HUES6 (cell line): ENCODE data around the gene SDHA.
"Not testable (repeated sequence)": the region's sequence is repeated elsewhere in the genome, so short reads cannot be mapped to it uniquely, and the experiment has no call there.

Source experiments
- H3K27ac ChIP-seq: 2 replicates; pipeline ENCODE4 v1.7.0; 2013; ENCODE audit warnings: low read depth, mild to moderate bottlenecking, low read length, inconsistent platforms
- H3K27me3 ChIP-seq: 2 replicates; pipeline ENCODE4 v1.6.1; 2013; ENCODE audit warnings: low read length; ENCODE audit not compliant: control insufficient read depth, insufficient read depth
- H3K36me3 ChIP-seq: 2 replicates; pipeline ENCODE4 v1.6.1; 2013; ENCODE audit warnings: low read length; ENCODE audit not compliant: control insufficient read depth, insufficient read depth
- H3K4me1 ChIP-seq: 2 replicates; pipeline ENCODE4 v1.6.1; 2013; ENCODE audit warnings: low read length; ENCODE audit not compliant: control insufficient read depth, insufficient read depth
- H3K4me3 ChIP-seq: 2 replicates; pipeline ENCODE4 v1.5.1; 2013; ENCODE audit warnings: low read depth, low read length
- H3K9ac ChIP-seq: one replicate; pipeline ENCODE4 v1.6.1; 2013; ENCODE audit warnings: mild to moderate bottlenecking, low read length
- H3K9me3 ChIP-seq: 2 replicates; pipeline ENCODE4 v1.6.1; 2013; ENCODE audit warnings: low read depth, low read length; ENCODE audit not compliant: control insufficient read depth, insufficient read depth

Gene SDHA

GRCh38 chr5:302966-303365 lies 84.8 kb downstream of the SDHA start:
- Histone ChIP-seq H3K27ac (no peak overlapping the region), H3K36me3 (peaks cover 20% of the 10 kb centered on the region), H3K4me3 (no peak overlapping the region), H3K9me3 (no peaks in the 10 kb centered on the region), H3K4me1 (peaks cover 16% of the 10 kb centered on the region), H3K9ac (no peak overlapping the region), H3K27me3 (no peaks in the 10 kb centered on the region)

GRCh38 chr5:303741-304140 lies 85.6 kb downstream of the SDHA start:
- Histone ChIP-seq H3K4me1 (peaks cover 12% of the 10 kb centered on the region), H3K36me3 (peaks cover 20% of the 10 kb centered on the region)
- not testable (repeated sequence) for H3K9me3 ChIP-seq, H3K4me3 ChIP-seq, H3K27ac ChIP-seq, H3K9ac ChIP-seq, H3K27me3 ChIP-seq

- Histone ChIP-seq H3K9ac (no peak overlapping the region), H3K27ac (no peak overlapping the region), H3K4me3 (no peak overlapping the region), H3K27me3 (no peaks in the 10 kb centered on the region), H3K9me3 (no peaks in the 10 kb centered on the region), H3K4me1 (peaks cover 12% of the 10 kb centered on the region; the same call in 1 of the 2 replicates), H3K36me3 (peaks cover 22% of the 10 kb centered on the region)
Observed at GRCh38 chr5:305050-305449, 86.9 kb downstream of the SDHA start.

- peaks cover 26% of the 10 kb centered on the region for H3K36me3 ChIP-seq
- H3K9ac ChIP-seq: no peak overlapping the region
Observed at GRCh38 chr5:305459-305858, 87.3 kb downstream of the SDHA start.

GRCh38 chr5:306011-306805 lies 88.1 kb downstream of the SDHA start:
- Histone ChIP-seq H3K9me3 (no peaks in the 10 kb centered on the region), H3K9ac (no peak overlapping the region), H3K4me1 (peaks cover 12% of the 10 kb centered on the region; the same call in 1 of the 2 replicates), H3K36me3 (peaks cover 32% of the 10 kb centered on the region), H3K27ac (no peak overlapping the region), H3K27me3 (no peaks in the 10 kb centered on the region), H3K4me3 (no peak overlapping the region)

More at GRCh38 chr5:305459-305858, 87.3 kb downstream of the SDHA start:
- no peaks in the 10 kb centered on the region for H3K27me3 ChIP-seq
- no peak overlapping the region for H3K4me3 ChIP-seq
- no peaks in the 10 kb centered on the region for H3K9me3 ChIP-seq
- H3K4me1 ChIP-seq: peaks cover 12% of the 10 kb centered on the region; the same call in 1 of the 2 replicates
- H3K27ac ChIP-seq: no peak overlapping the region
